Suppressor macrophage treated with lipopolysaccharide for 4 hours (primary cell): ENCODE data around the gene ZNRD2.

Experiments
- DNase-seq: peaks from one replicate; pipeline ENCODE4 v3.0.0-alpha.2; 2020

The ZNRD2 gene

DNA sequence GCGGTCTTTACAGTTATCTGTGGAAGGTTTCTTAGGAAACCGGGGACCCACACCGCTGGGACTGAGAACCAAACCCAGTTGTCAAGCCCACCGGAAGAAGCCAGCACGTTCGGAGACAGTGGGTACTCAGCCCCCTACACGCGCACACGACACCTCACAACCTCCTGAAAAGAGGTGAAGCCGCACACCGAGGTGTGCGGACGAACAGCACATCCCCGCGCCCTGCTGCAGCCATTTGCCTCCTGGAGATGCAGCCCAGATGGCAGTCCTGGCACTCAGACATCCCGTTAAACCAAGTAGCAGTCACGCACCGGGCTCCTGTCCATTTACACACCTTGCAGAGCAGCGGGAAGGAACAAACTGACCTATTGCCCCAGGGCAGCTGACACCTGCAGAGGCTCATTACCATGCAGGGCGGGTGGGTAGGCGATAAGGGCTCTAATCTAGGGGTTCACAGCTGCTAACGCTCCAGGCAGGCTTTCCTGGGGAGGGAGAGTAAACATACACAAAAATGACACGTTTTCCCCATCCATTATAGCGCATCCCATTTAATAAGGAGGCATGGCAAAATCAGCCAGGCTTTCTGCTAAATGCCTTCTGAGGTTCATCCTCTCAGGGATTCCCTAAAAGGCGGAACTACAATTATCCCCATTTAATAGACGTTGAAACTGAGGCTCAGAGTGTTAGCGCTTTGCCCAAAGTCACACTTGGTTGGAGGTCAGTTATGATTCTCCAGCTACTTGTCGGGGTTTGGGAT is 4.7 kb downstream of the ZNRD2 start:
- no peak for DNase-seq

DNA sequence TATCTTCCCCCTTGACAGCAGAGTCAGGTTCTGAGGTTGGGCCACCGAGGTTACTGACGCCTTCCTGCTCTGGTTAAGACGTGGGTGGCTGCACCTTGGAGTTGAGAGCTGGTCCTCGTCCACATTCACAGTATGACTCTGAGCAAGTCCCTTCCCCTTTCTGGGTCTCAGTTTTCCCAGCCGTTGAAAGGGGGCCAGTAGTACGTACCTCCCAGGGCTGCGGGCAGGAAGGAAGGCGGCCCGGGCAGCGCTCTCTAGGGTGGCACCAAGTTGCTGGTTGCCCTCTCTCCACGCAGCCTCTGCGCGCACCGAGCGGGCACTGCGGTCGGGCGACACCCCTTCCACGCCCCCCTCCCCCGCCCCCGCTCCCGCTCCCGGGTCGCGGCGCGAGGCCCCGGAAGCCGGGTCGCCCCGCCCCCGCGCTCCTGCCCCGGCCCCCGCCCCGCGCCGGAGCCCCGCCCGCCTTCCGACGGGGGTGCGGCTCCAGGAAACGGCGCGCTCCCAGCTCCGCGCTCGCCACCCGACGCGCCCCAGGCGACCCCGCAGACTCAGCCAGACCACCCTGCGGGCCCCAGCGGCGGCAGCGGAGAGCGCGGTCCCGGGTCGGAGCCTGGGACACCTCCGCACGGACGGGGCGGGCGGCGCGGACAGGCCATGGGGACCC is 5.4 kb downstream of the ZNRD2 start, which contains the start of gene EHBP1L1:
TSS of gene EHBP1L1 (plus strand) at position 486 of the 664 bp plus-strand sequence. CDS start 250 bp downstream, outside the sequence.
- DNase-seq: peak; percentile 88

- peak; percentile 29 for DNase-seq
Observed at GRCh38 chr11:65576232-65576866, 6.1 kb downstream of the ZNRD2 start.

- peak; percentile 96 for DNase-seq
Observed at GRCh38 chr11:65576867-65577755, 6.8 kb downstream of the ZNRD2 start.

GRCh38 chr11:65577756-65578109 is 7.5 kb downstream of the ZNRD2 start:
- no peak for DNase-seq

- no peak for DNase-seq
Observed at GRCh38 chr11:65578134-65578533, 7.9 kb downstream of the ZNRD2 start.

GRCh38 chr11:65578667-65579066 is 8.4 kb downstream of the ZNRD2 start:
- no peak for DNase-seq

- no peak for DNase-seq
Observed at GRCh38 chr11:65579291-65579690, 9.0 kb downstream of the ZNRD2 start.

DNA sequence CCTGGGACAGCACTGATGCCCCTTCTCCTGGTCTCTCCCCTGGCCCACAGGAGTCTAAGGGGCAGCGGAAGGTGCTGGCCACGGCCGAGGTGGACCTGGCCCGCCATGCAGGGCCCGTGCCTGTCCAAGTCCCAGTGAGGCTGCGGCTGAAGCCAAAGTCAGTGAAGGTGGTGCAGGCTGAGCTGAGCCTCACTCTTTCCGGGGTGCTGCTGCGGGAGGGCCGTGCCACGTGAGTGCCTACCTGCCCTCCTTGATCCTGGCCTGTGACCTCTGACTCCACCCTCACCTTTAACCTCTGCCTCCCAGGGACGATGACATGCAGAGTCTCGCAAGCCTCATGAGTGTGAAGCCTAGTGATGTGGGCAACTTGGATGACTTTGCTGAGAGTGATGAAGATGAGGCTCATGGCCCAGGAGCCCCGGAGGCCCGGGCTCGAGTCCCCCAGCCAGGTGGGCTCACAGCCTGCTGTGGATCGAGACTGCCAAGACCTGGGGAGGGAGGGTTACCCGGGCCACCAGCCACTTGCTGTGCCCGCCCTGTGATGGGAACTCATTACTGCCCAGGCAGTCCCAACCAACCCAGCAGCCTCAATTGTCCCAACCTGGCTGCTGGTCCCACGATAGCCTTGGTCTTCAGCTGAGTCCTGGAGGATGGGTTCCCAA is 9.9 kb downstream of the ZNRD2 start:
- DNase-seq: no peak

DNA sequence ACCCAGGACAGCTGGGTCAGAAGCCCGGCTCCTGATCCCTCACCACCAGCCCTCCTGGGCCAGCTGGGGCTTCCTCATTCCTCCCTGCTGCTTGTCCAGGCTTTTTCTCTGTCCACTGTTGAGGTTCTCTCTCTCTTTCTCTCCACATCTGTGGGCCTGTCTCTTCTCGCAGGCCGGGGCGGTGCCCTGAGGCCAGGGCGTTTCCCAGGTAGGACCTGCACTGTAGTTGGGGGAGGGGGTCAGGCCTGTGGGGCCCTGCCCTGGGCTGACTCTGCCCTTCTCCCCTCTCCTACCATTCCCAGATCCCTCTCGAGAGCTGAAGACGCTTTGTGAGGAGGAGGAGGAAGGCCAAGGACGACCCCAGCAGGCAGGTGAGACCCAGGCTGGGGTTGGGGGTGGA is 10.5 kb downstream of the ZNRD2 start:
- no peak for DNase-seq

DNA sequence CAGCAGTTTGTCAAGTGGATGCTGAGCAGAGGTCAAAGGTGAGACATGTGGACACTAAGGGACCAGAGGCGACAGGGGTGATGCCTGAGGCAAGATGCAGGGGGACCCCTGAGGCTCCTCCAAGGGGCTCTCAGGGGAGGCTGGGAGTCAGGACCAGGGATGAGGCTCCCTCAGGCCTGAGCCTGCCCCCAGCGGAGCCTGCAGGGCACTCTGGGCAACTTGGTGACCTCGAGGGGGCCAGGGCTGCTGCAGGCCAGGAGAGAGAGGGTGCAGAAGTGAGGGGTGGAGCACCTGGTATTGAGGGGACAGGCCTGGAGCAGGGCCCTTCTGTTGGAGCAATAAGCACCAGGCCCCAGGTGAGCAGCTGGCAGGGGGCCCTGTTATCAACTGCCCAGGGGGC is 11.7 kb downstream of the ZNRD2 start:
- no peak for DNase-seq

- no peak for DNase-seq
Observed at GRCh38 chr11:65583589-65583988, 13.3 kb downstream of the ZNRD2 start.

GRCh38 chr11:65584106-65584505 is 13.8 kb downstream of the ZNRD2 start:
- no peak for DNase-seq

DNA sequence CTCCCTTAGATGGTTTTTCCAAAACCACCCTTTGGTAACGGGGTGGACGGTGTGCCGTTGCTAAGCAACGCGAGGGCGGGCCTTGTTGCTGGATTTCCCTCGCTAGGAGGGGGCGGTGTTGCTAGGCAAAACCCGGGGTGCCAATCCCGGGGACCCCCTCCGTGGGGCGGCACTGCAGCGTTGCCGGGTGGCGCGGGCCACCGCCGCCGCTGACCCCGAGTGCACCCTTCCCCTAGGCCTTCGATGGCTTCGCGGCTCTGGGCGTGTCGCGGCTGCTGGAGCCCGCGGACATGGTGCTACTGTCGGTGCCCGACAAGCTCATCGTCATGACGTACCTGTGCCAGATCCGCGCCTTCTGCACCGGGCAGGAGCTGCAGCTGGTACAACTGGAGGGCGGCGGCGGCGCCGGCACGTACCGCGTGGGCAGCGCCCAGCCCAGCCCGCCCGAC is 14.5 kb downstream of the ZNRD2 start:
- DNase-seq: no peak

GRCh38 chr11:65585396-65586246 is 15.3 kb downstream of the ZNRD2 start:
- DNase-seq: no peak

GRCh38 chr11:65586247-65586630 is 16.0 kb downstream of the ZNRD2 start:
- no peak for DNase-seq

- DNase-seq: peak; percentile 37
Observed at GRCh38 chr11:65586676-65587075, 16.4 kb downstream of the ZNRD2 start.

- peak; percentile 86 for DNase-seq
Observed at GRCh38 chr11:65588199-65589054, 18.1 kb downstream of the ZNRD2 start.

DNA sequence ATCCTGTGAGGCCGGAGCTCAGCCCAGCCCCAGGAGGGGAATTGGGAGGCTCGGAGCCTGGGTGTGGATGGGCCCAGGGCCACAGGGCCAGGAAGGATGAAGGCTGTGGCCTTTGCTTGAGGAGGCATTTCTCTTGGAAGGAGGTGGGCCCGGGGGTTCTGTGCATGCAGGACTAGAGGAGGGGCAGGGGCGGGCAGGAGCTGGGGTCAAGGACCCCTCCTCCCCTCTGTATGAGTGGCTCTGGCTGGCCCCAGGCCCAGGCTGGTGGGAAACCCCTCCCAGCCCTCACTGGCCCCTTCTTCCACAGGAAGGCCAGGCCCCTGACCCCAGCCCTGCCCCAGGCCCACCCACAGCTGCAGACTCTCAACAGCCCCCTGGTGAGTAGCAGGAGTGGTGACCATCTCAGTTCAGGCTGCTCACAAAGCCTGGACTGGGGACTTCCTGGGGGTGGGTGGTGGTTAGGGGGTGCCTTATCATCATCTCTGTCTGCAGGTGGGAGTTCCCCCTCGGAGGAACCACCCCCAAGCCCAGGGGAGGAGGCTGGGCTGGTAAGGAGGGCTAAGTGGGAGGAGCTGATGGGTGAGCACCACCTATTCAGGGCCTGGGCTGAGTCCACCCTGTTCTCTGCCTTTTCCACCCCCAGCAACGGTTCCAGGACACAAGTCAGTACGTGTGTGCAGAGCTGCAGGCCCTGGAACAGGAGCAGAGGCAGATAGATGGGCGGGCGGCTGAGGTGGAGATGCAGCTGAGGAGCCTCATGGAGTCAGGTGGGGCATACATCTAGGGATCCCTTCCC is 19.4 kb downstream of the ZNRD2 start:
- DNase-seq: no peak
